ENCODE measurements around the gene PAK1.
A peak's percentile ranks its signal among the peaks of the same experiment; 100 is the strongest.

PAK1 gene

DNA sequence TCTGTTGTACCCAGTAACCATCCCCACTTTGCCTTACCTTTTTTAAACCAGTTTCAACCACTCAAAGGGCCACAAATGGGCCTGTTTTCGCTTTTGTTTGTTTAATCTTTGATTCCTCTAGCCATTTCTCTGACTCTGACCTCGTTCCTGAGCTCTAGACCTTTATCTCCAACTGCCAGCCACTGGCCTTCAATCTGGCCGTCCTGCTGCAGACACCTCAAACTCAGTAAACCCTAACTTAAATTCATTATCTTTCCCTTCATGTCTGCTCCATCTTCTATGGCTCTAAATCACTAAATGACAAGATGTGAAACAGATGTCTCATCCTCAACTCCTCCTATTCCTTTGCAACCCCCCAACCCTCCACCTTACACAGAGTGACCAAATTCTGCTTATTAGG is 171.1 kb downstream of the PAK1 start:
- no peak for DNase-seq (ENCODE audit: low spot score)

DNA sequence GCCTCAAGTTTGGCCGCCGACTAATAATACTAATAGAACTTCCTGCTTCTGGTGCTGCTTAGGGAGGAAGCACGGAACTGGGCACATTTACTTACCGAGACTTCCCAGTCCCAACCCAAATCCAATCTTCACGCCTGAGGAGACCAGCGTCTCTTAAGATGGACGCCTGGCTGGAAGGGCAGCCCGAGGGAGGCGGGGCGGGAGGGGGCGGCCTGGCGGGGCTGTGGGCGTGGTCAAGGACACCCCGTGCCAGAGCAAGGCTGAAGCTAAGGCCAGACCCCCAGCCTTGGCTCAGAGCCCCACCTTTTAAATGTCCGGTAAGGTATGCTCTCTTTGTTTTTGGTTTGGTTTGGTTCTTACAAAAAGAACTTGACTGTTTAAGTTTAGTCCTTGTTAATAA is 172.4 kb downstream of the PAK1 start, which contains the start of gene GDPD4:
Gene GDPD4, minus strand, starts transcription at position 177 of the 400 bp plus-strand sequence. CDS start 16,549 bp downstream, outside the sequence.
- no peak for DNase-seq (ENCODE audit: low spot score)

DNA sequence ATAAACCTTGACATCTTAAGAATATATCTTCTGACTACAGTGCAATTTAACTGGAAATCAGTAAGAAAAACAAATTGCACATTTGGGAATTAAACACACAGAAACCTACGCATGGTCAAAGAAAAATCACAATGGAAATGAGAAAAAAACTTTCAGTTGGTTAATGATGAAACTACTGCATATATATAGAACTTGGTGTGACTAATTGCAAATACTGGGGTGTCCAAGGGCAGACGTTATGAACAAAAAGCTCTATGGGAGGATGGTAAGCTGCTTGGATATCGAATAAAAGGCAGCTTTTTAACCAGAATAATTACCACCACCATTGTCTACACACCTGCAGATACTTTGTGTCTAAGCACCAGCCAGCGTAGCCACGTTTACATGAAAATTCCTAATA is 173.2 kb downstream of the PAK1 start:
- no peak for DNase-seq (ENCODE audit: low spot score)

DNA sequence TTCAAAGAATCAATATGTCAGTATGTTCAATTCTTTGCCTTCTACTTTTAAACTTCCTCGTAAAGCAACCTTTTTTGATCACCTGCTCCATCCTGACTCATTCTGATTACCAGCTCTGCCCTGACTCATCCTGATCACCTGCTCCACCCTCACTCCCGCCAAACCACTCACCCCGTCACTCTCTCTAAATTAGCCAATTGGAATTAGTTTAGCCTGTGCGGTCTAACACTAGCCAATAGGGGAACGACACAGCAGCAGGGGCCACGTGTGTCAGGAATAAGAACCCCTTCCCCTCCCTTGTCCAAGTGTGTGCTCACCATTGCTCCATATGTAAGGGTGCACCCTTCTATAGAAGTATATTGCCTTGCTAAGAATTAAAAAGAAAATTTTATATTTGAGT is 173.9 kb downstream of the PAK1 start:
- DNase-seq (ENCODE audit: low spot score), result peak; percentile 82

- peak; percentile 93 for DNase-seq (ENCODE audit: low spot score)
These were observed 174.3 kb downstream of the PAK1 start for GRCh38 chr11:77299528-77299993.

DNA sequence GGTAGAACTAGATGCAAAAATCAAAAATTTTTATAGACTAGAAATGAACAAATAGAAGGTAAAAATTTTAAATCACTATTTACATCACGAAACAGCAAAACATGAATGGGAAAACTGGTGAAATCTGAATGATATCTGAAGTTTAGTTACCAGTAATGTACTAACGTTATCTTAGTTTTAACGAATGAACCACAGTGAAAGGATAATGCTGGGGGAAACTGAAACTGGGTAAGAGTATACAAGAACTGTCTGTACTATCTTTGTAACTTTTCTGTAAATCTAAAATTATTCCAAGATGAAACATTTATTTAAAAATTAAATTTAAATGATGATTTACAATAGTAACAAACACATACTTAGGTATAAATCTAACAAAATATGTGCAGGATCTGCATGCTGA is 179.9 kb downstream of the PAK1 start:
- DNase-seq (ENCODE audit: low spot score), result no peak

DNA sequence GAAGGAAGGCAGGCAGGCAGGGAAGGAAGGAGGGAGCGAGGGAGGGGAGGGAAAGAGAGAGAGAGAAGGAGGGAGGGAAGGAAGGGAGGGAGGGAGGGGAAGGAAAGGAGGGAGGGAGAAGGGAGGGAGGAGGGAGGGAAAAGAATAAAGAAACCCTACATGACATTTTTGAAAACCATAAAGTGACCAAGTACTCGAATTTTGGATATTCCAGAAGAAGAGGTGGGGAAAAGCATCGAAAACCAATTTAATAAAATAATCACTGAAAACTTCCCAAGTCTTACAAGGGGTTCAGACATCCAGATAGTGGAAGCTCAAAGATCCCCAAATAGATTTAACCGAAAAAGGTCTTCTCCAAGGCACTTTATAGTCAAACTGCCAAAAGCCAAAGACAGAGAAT is 184.2 kb downstream of the PAK1 start:
- DNase-seq (ENCODE audit: low spot score), result no peak

GRCh38 chr11:77287615-77288273 is 186.2 kb downstream of the PAK1 start:
- DNase-seq (ENCODE audit: low spot score), result no peak

DNA sequence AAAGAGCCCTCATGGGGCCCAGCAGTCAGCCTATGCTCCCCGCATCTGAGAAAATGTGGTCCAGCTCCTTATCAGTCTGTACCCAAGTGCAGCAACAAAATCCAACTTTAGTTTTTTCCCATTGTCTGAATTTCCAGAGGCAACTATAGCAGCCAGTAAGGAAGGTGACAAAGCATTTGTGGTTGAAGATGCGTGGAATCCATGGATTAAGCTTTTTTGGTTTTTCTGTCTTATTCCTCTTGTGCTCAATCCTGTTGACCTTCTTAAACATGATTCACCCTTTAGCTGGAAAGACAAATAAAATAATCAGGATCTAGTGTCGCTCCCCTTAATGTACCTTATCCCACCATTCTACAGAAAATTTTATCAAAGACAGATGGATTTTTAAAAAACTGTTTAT is 186.8 kb downstream of the PAK1 start:
- DNase-seq (ENCODE audit: low spot score), result no peak

- no peak for DNase-seq (ENCODE audit: low spot score)
These were observed 189.1 kb downstream of the PAK1 start for GRCh38 chr11:77284476-77285468.

GRCh38 chr11:77283101-77283500 is 190.8 kb downstream of the PAK1 start:
- no peak for DNase-seq (ENCODE audit: low spot score)

- DNase-seq (ENCODE audit: low spot score), result no peak
These were observed 195.0 kb downstream of the PAK1 start for GRCh38 chr11:77278595-77279506.

DNA sequence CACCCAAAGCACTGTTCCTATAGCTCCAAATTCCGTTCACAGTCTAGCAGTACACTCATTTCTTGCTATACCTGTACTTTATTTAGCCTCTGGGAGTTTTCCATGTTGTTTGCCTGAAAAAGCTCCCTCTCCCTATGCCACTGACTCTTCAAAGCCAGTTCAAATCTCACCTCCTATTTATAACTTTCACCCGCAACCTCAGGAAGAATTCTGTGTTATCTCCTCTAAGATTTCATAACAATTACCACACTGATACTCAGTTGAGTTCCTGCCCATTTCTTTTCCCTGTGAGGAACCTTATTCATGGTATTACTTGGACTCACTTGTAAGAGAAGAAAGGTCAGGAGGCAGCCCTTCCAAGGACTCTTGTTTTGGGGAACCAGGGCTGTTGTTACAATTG is 197.6 kb downstream of the PAK1 start:
- DNase-seq (ENCODE audit: low spot score), result no peak

Data from LoVo (cell line).